Measurements from ENCODE around the gene PI4KA.

- TF ChIP-seq CTCF (IDR thresholded peaks at IDR 0.05) (no peak), ZFX (IDR thresholded peaks at IDR 0.05; ENCODE audit: borderline replicate concordance) (no peak)
These were observed 44.5 kb upstream of the PI4KA start for GRCh38 chr22:20903093-20903492.
